GM20431 (cell line): ENCODE results near the gene SPINK4.

Experiments
- in situ Hi-C: fragments of 300-500 bp; cut with MseI, MboI; formaldehyde crosslinking; loops from one replicate; pipeline ENCODE4 v1.15.0; 2020; ENCODE audit warnings: low sequenced_read_pairs; ENCODE audit not compliant: unreplicated experiment

The SPINK4 gene

DNA sequence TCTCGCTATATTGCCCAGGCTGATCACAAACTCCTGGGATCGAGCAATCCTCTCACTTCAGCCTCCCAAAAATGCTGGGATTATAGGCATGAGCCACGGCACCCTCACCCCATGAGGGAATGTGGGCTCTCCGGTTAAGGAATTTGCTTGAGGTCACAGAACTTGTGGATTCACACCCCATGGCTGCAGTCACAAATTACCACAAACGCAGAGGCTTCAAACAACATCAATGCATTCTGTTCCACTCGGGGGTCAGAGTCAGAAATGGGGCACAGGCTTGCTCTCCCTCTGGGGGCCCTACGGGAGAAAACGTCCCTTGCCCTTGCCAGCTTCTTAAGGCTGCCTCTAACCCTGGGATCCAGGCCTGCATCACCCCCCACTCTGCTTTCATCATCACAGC is 12.2 kb upstream of the SPINK4 start:
- in situ Hi-C loops = loop anchor here (10.0 kb wide), 1 partner anchor 143 kb away; no protein-coding TSS in a partner anchor

DNA sequence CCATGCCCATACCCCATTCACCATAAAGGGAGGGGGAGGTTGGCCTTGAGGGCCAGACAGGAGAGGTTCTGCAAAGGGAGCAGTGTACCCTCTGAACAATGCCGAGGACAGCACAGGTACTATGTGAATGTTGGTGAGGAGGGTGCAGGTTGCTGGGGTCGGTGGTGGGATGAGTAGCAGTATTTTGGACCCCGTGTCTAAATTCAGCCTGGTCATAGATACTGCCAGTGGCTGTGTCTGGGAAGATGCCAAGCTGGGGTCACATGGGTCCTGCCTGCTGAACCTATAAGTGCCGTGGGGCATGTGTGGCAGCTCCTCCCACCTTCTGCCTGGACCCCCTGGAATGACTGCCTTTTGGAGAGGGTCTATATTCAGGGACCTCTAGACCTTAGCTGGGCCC is 11.4 kb upstream of the SPINK4 start:
- in situ Hi-C loops = loop anchor here (10.0 kb wide), 1 partner anchor 144 kb away; no protein-coding TSS in a partner anchor

DNA sequence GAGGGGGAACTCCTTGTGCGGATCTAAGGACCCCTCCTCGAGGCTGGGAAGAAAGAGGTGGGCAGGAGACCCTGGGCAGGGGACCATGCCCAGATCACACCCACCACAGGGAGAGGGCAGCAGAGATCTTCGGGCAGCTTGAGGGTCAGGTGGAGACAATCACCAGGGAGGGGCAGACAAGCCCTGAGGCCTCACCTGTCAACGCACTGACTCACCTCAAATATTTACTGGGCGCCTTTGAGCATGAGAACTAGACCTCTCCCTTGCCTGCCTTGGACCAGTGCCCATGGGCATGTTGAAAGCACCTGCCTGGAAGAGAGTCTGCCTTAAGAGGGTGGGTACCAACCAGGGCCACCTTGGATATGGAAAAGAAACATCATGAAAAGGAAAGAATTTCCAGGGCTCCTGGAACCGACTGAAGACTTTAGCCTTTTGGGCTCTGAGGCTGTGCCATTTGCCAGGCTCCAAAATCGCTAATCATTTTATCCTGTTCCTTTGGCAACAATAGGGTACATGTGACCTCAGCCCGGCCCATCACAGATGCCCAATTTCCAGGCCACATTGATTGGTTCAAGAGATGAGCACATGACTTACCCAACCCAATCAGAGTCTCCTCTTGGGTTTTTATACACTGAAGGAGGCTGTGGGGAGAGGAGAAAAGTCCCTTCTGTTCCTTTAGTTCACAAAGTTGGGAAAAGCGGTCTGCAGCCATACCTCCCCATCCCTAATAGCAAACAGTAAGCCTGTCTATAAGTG is 10.4 kb upstream of the SPINK4 start:
- in situ Hi-C loops = loop anchor here (10.0 kb wide), 1 partner anchor 145 kb away; no protein-coding TSS in a partner anchor

DNA sequence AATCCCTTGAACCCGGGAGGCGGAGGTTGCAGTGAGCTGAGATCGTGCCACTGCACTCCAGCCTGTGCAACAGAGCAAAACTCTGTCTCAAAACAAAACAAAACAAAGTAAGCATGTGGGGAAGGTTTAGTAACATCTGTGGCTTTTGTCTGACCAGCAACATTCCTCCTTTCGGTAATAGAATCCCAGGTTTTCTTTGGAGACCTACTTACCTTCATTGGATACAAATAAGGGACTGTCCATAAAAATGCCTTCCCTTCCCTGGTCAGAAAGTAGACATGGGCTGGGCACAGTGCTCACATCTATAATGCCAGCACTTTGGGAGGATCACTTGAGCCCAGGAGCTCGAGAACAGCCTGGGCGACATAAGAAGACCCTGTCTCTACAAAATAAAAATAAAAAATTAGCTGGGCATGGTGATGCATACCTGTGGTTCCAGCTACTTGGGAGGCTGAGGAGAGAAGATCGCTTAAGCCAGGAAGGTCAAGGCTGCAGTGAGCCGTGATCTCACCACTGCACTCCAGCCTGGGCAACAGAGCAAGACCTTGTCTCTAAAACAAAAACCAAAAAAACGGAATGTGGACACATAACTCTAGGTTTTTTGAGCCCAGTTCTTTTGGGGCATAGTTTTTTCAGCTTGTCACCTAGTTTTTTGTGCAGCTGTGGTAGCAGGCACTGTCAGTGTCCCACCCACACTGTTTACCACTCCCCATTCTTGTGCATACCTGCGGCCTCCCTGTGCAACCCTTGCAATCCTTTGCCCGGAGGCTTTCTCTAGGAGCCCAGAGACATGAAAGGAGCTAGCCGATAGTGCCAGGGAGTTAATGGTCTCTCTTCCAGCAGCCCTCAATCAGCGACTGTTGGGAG is 9.0 kb upstream of the SPINK4 start:
- in situ Hi-C loops = no loop called here

- in situ Hi-C loops = no loop called here
Observed at GRCh38 chr9:33231623-33231942, 8.4 kb upstream of the SPINK4 start.

DNA sequence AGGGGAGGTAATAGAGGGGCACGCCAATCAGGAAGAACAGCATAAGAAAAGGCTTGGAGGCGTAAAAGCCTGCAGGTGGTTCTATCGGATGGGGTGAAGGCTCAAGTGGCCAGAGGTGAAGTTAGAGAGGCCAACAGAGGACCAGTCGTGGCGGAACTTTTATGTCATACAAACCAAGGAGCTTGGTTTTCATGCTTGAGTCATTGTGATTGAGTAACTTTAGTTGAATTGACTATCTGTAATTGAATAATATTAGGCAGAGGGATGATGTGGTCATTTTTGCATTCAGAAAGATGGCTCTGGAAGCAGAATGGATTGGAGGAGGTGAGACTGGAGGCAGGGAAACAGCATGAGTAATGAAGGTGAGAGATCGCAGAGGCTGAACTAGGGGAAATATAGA is 7.2 kb upstream of the SPINK4 start:
- in situ Hi-C loops = no loop called here

- in situ Hi-C loops = no loop called here
Observed at GRCh38 chr9:33233626-33234342, 6.2 kb upstream of the SPINK4 start.

DNA sequence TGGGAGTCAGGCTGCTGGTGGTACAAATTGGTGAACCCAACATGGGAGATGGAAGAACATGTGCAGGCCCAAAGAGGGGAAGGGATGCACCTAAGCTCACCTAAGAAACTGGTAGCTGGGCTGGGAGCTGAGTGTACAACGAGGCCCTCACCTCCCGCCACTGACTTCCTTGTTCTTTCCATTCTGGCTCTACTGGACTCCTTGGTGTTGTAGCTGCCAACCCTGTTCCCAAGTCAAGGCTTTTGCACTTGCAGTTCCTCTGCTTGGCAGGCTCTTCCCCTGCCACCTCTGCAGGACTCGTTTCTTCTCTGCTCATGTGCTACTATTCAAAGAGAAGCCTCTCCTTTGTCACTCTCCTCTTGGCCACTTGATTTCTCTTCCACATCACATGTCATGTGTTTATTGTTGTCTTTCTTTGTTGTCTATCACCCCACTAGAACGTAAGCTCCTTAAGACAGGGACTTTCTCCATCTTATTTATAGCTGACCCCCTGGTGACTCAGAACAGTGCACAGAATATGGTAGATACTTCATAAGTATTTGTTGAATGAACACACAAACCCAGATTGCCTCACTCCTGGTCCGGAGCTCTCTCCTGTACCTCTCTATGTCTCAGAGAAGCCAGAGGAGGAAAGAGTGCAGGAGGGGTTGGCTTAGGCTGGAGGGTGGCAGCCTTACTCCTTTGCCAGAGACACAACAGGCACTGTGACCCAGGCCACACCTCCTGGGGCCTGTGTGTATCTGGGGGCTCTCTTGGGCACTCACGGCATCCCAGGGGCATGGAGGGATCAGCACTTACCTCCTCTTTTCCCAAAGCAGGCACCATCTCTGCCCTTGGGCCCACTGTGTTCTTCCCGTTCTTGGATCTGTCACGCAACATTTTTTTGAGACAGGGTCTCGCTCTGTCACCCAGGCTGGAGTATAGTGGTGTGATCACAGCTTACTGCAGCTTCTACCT is 5.2 kb upstream of the SPINK4 start:
- in situ Hi-C loops = no loop called here

GRCh38 chr9:33236571-33236970 is 3.4 kb upstream of the SPINK4 start:
- in situ Hi-C loops = no loop called here

DNA sequence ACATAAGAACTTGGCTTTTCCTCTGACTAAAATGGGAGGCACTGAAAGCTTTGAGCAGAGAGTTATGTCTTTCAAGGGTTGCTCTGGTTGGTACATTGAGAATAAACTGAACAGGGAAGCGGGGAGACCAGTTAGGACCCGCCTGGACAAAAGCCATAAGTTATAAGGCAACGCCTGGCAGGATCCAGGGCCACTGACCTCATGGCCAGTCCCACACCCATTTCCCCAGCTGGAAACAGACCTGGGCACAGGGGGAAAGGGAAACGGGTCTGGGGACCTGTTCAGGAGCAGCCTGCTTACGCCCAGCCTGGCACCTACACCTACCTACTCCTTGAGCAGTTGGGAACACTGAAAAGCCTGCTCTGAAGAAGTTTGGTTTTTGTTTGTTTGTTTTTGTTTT is 1.3 kb downstream of the SPINK4 start:
- in situ Hi-C loops = no loop called here

DNA sequence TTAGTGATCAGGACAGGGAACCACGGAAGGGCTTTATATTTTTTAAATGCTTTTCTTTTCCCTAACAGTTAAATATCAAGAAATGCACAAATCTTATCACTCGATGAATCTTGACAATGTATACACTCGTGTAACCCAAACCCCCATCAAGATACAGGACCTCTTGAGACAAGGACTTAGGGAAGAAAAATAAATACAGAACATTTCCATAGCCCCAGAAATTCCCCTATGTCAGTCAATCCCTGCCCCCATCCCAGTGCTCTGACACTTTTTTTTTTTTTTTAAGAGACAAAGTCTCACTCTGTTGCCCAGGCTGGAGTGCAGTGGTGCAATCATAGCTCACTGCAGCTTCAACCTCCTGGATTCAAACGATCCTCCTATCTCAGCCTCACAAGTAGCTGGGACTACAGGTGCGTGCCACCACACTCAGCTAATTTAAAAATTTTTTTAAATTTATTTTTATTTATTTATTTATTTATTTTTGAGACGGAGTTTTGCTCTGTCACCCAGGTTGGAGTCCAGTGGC is 2.7 kb downstream of the SPINK4 start:
- in situ Hi-C loops = no loop called here

- in situ Hi-C loops = no loop called here
Observed at GRCh38 chr9:33244137-33244784, 4.3 kb downstream of the SPINK4 start.

- in situ Hi-C loops = no loop called here
Observed at GRCh38 chr9:33245341-33245740, 5.4 kb downstream of the SPINK4 start.

DNA sequence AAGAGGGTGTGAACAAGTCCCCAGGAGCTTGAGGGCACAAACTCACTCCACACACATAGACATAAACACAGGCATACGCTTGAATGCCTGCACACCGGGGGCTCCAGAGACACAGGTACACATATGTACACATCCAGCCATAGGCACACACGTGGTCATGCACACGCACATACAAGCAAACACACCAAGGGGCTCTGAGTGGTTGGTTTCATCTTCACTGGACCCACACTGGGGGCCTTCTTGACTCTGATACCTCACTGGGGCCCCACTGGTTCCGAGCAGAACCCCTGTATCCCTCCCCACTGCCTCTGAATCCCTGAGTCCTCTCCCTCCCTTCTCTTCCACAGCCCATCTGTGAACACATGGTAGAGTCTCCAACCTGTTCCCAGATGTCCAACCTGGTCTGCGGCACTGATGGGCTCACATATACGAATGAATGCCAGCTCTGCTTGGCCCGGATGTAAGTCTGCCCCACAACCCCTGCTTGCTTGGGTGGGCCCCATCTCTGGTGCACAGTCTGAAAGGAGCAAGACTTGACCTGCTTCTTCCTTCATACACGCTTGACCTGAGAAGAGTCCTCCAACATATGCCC is 6.4 kb downstream of the SPINK4 start:
- in situ Hi-C loops = no loop called here

GRCh38 chr9:33248606-33249005 is 8.6 kb downstream of the SPINK4 start:
- in situ Hi-C loops = no loop called here

- in situ Hi-C loops = no loop called here
Observed at GRCh38 chr9:33249087-33249658, 9.2 kb downstream of the SPINK4 start.

- in situ Hi-C loops = no loop called here
Observed at GRCh38 chr9:33249983-33250382, 10.0 kb downstream of the SPINK4 start.

- in situ Hi-C loops = no loop called here
Observed at GRCh38 chr9:33250458-33250995, 10.6 kb downstream of the SPINK4 start.
